Measurements from ENCODE around the gene LSR.
A peak's percentile ranks its signal among the peaks of the same experiment; 100 is the strongest.

Gene LSR

GRCh38 chr19:35267353-35267817 lies 18.6 kb downstream of the LSR start:
- no peak for TF ChIP-seq CTCF (IDR thresholded peaks at IDR 0.05; ENCODE audit: extremely low read depth, missing control alignments)
- peak; percentile 67 for DNase-seq (ENCODE audit: low spot score)

GRCh38 chr19:35267818-35268535 lies 19.2 kb downstream of the LSR start:
- DNase-seq (ENCODE audit: low spot score), result peak; percentile 99
- no peak for TF ChIP-seq CTCF (IDR thresholded peaks at IDR 0.05; ENCODE audit: extremely low read depth, missing control alignments)

- peak; percentile 92 for DNase-seq (ENCODE audit: low spot score)
- no peak for TF ChIP-seq CTCF (IDR thresholded peaks at IDR 0.05; ENCODE audit: extremely low read depth, missing control alignments)
Measured at GRCh38 chr19:35268536-35269437, 20.0 kb downstream of the LSR start, which contains the start of gene USF2. Gene USF2 (plus strand): TSS chr19:35268962. CDS start chr19:35269102, 140 bp downstream.

GRCh38 chr19:35269438-35270117 lies 20.8 kb downstream of the LSR start:
- DNase-seq (ENCODE audit: low spot score), result peak; percentile 95
- TF ChIP-seq CTCF (IDR thresholded peaks at IDR 0.05; ENCODE audit: extremely low read depth, missing control alignments), result peak; percentile 58

GRCh38 chr19:35270381-35270811 lies 21.6 kb downstream of the LSR start:
- DNase-seq (ENCODE audit: low spot score), result no peak
- no peak for TF ChIP-seq CTCF (IDR thresholded peaks at IDR 0.05; ENCODE audit: extremely low read depth, missing control alignments)

GRCh38 chr19:35271546-35271945 lies 22.7 kb downstream of the LSR start:
- no peak for TF ChIP-seq CTCF (IDR thresholded peaks at IDR 0.05; ENCODE audit: extremely low read depth, missing control alignments)
- no peak for DNase-seq (ENCODE audit: low spot score)

All from GM20000 (cell line).